Astrocyte of the spinal cord (primary cell): ENCODE measurements around the gene CTDSP2.
A peak's percentile ranks its signal among the peaks of the same experiment; 100 is the strongest.
"Not testable (repeated sequence)": the region's sequence is repeated elsewhere in the genome, so short reads cannot be mapped to it uniquely, and the experiment has no call there.

ENCODE experiments used
- DNase-seq: peaks from one replicate; pipeline ENCODE4 v3.0.0; 2011; ENCODE audit warnings: low read depth, low spot score
- H3K4me3 ChIP-seq: 2 replicates; pipeline ENCODE4 v1.5.1; 2011; ENCODE audit warnings: low read depth, mild to moderate bottlenecking, low read length, moderate library complexity
- in situ Hi-C: cut with HindIII; loops from 2 replicates; pipeline ENCODE4 v1.10.0; 2017; ENCODE audit warnings: low sequenced_read_pairs
- TF ChIP-seq, protein P1 (sequence below): IDR thresholded peaks from 2 replicates; pipeline ENCODE4 v1.5.1; 2012; ENCODE audit warnings: low read depth, mild to moderate bottlenecking, low read length, inconsistent platforms

The CTDSP2 gene

DNA sequence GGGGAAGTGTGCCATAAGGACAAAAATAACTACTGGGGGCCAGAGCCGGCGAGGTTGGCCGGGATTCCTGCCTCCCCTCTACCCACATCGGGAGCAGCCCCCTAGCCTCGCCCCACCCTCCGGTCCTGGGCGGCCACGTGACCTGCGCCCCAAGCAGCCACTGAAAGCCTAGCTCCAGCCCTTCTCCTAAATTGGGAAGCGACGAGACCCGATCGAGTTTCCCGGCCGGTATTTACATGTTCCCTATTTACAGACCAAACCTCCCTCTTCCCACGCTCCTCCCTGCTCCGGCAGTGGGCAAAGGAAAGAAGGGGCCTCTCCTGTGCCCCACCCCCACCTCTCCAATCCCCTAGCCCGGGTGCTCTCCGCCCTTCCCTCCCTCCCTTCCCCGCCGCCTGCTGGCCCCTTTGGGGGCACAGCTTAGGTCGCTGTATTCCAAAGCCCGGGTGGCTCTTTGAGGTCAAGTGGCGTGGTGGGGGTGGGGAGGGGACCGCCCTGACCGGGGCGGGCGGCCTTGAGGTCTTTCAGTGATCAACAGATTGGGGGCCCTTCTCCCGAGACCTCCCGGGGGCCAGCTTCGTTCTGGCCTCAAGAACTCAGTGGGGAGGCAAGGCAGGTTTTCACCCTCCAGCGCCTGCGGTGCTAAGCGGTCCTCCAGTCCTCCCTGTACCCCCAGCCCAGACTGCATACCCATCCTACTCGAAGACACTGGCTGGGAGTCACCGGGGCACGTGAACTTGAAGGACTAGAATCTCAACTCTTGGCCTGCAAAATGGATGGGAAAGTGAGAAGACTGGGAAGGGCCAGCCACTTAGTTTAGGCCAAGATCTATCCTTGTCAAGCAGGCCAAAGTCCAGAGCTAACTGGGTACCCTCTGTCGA lies 6.3 kb upstream of the CTDSP2 start:
- in situ Hi-C loops: no loop called here
- no peak for DNase-seq
- TF ChIP-seq, protein P1, sequence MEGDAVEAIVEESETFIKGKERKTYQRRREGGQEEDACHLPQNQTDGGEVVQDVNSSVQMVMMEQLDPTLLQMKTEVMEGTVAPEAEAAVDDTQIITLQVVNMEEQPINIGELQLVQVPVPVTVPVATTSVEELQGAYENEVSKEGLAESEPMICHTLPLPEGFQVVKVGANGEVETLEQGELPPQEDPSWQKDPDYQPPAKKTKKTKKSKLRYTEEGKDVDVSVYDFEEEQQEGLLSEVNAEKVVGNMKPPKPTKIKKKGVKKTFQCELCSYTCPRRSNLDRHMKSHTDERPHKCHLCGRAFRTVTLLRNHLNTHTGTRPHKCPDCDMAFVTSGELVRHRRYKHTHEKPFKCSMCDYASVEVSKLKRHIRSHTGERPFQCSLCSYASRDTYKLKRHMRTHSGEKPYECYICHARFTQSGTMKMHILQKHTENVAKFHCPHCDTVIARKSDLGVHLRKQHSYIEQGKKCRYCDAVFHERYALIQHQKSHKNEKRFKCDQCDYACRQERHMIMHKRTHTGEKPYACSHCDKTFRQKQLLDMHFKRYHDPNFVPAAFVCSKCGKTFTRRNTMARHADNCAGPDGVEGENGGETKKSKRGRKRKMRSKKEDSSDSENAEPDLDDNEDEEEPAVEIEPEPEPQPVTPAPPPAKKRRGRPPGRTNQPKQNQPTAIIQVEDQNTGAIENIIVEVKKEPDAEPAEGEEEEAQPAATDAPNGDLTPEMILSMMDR: no peak
- peak overlapping the region; percentile 25 for H3K4me3 ChIP-seq

DNA sequence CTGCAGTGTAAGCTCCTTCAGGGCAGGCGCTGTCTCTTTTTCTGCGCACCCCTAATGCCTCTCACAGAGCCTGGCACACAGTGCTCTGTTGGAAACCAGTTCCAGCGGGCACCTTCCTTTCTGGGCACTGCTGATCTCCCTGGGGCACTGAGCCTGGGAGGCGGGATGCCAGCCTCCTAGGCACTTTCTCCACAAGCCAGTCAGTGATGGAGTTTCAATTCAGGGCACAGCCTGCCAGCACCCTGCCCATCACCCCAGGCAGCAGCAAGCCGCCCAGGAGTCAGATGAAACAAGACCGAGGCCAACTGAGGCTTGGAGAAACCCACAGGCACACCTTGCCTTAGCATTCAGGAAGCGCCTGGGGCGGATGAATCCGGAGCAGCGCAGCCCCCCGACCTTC lies 5.7 kb upstream of the CTDSP2 start:
- TF ChIP-seq, protein P1: no peak

DNA sequence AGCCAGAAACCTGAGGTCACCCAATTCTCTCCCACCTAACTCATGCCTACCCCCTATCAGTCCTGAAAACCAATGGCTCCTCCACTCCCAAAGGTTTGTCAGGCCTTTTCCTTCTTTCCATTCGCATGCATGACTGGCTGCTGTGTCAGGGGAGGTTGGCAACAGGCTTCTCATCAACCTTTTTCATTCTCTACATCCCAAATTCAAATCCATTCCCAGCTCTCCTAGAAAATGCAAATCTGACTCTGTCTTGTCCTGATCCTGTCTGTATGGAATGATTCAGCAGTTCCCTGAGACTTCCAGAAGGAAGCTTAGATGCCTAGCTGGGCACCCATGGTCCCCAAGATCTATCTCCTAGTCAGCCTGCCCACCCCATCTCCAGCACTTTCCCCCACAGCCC lies 5.0 kb upstream of the CTDSP2 start:
- TF ChIP-seq, protein P1: no peak
- in situ Hi-C loops: no loop called here
- no peak overlapping the region for H3K4me3 ChIP-seq
- no peak for DNase-seq

More for the DNA sequence above, 5.7 kb upstream of the CTDSP2 start:
- in situ Hi-C loops: no loop called here
- no peak for DNase-seq
- H3K4me3 ChIP-seq: peak overlapping the region; percentile 25

DNA sequence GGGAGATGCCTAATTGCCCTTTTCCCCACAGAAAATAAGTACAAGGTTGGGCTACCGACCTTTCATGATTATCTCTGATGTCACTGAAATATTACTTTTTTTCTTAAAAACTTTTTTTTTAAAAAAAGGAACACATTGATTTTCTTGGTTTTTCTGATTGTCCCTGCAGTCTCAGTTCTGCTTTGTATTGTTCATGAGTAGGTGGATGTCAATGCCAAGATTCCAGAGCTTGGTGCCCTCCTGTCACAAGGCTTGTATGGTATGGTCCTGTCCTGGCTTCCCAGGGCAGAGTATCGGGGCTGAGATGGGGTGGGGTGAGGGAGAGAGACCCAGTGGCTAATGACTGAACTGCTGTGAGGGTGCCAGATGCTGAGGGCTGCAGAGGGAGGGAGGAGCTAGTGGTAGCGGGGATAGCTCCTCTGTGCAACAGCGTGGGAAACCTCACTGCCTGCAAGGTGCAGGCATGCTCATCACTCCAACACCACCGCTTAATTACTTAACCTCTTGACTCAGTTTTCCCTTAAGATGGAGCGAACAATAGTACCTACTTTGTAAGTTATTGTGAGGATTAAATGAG lies 4.4 kb upstream of the CTDSP2 start:
- no peak overlapping the region for H3K4me3 ChIP-seq
- in situ Hi-C loops: no loop called here
- TF ChIP-seq, protein P1: no peak
- no peak for DNase-seq

DNA sequence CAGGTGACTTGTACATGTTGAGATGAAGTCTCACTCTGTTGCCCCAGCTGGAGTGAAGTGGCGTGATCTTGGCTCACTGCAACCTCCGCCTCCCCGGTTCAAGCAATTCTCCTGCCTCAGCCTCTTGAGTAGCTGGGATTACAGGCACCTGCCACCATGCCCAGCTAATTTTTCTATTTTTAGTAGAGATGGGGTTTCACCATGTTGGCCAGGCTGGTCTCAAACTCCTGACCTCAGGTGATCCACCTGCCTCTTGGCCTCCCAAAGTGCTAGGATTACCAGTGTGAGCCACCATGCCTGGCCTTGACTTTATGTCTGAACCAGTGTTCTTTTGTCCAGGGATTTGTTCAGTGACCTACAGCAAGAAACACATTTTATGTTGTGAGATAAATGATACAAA lies 2.9 kb upstream of the CTDSP2 start:
- DNase-seq, H3K4me3 ChIP-seq, in situ Hi-C loops: not testable (repeated sequence)

DNA sequence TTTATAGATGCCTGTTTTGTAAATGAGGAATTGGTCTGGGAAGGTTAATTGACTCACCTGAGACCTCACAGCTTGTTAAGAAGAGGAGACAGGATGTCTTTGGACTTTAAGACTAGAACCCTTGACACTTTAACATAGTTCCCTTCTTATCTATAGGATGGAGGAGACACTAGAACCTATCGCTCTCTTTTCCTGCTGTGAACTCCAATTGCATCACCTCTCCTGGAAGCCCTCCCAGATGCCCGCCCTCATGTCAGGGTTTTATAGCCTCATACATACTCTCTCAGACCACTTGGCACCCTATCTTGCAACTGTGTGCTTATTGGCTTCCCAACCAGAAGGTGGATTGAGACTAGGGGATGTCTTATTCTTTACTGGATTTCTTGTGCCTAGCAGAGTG lies 2.5 kb upstream of the CTDSP2 start:
- DNase-seq: no peak
- TF ChIP-seq, protein P1: no peak
- no peak overlapping the region for H3K4me3 ChIP-seq
- in situ Hi-C loops: no loop called here

DNA sequence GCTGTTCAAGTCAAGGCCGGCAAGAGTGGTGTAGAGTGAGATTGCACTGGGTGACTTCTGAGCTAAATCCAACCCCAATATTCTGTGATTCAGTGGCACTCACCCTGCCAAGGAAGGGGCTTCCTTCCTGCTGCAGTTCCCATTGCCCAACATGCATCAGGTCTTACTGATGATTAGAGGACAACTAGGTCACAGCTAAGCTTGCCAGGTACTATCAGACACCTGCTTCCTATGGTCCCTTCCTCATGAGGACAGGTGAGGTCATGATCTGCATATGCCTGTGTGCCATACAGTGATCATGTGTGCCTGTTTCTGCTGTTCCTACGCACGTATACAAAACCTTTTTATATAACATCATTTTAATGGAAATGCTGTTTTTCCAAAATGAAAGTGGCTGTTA lies 1.7 kb upstream of the CTDSP2 start:
- DNase-seq: no peak
- H3K4me3 ChIP-seq: no peak overlapping the region
- in situ Hi-C loops: no loop called here
- TF ChIP-seq, protein P1: no peak
